Breast epithelium (tissue), 3 donors: ENCODE results near the gene PRIM2.
"Not testable (repeated sequence)": the region's sequence is repeated elsewhere in the genome, so short reads cannot be mapped to it uniquely, and the experiment has no call there.

Experiments used
- POLR2A ChIP-seq: fragments of 450-650 bp; IDR thresholded peaks from one replicate; pipeline ENCODE4 v1.6.1; 2016; ENCODE audit warnings: antibody characterized with exemption, mild to moderate bottlenecking, moderate library complexity
- POLR2AphosphoS5 ChIP-seq, 3 donors: sonication (generic); formaldehyde crosslinking; IDR thresholded peaks; one replicate each; pipeline ENCODE4 v1.6.1; 2017; ENCODE audit warnings: antibody characterized with exemption in 3 of 3
- TF ChIP-seq, protein P1 (sequence below), 3 donors: fragments of 450-650 bp; IDR thresholded peaks; one replicate each; pipeline ENCODE4 v1.5.1; 2016 to 2017; ENCODE audit warnings: antibody characterized with exemption in 3 of 3, mild to moderate bottlenecking in 3 of 3, moderate library complexity in 3 of 3

DNA sequence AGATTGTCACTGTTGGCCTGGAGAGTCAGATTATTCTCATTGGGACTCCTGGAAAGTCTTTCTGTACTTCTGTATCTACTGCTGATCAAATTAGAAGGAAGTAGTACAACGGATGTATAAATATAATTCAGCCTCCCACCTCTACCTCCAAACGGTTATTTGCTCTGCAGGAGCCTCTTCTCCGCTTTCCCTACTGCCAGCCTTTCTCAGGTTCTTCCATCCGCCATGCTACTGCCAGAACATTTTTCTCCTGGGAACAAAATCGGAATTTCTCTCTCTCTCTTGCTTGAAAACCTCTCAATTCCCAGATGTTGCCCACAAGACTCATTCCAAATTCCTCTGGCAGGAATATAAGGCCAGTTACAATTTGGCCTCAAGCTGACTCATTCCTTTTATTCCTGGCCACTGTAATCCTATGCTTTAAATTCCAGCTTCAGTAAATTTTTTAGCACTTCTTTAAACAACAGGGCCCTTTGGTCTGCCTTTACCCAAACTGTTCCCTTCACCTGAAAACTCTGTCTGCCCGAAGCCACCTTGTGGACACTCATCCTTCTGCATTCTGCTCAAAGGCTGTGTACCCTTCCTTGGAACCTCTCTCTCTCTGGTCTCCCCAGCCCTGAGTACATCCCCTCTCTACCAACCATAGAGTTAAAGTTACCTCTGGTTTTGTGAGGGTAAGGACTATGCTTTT, 354.7 kb downstream of the PRIM2 start:
- not testable (repeated sequence) for TF ChIP-seq POLR2A; POLR2AphosphoS5 (IDR thresholded peaks at IDR 0.05)
- TF ChIP-seq, protein P1, sequence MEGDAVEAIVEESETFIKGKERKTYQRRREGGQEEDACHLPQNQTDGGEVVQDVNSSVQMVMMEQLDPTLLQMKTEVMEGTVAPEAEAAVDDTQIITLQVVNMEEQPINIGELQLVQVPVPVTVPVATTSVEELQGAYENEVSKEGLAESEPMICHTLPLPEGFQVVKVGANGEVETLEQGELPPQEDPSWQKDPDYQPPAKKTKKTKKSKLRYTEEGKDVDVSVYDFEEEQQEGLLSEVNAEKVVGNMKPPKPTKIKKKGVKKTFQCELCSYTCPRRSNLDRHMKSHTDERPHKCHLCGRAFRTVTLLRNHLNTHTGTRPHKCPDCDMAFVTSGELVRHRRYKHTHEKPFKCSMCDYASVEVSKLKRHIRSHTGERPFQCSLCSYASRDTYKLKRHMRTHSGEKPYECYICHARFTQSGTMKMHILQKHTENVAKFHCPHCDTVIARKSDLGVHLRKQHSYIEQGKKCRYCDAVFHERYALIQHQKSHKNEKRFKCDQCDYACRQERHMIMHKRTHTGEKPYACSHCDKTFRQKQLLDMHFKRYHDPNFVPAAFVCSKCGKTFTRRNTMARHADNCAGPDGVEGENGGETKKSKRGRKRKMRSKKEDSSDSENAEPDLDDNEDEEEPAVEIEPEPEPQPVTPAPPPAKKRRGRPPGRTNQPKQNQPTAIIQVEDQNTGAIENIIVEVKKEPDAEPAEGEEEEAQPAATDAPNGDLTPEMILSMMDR (IDR thresholded peaks at IDR 0.05): not testable (repeated sequence)
